ENCODE results near the gene F13A1.

F13A1 gene

GRCh38 chr6:6319952-6320811 is at the start of gene F13A1:
Gene F13A1, minus strand, starts transcription at chr6:6320662. Its CDS starts 1,998 bp downstream, at chr6:6318664.
- DNase-seq, result peak; percentile 79 to 81

GRCh38 chr6:6368684-6369052 is 48.2 kb upstream of the F13A1 start:
- DNase-seq, result no peak

GRCh38 chr6:6368040-6368683 is 47.7 kb upstream of the F13A1 start:
- no peak for DNase-seq

GRCh38 chr6:6366803-6367202 is 46.3 kb upstream of the F13A1 start:
- DNase-seq, result no peak

- no peak for DNase-seq
These were observed 44.8 kb upstream of the F13A1 start for GRCh38 chr6:6365242-6365641.

GRCh38 chr6:6362056-6362840 is 41.8 kb upstream of the F13A1 start:
- no peak for DNase-seq

- DNase-seq, result no peak
These were observed 37.1 kb upstream of the F13A1 start for GRCh38 chr6:6357530-6357929.

GRCh38 chr6:6357032-6357431 is 36.6 kb upstream of the F13A1 start:
- no peak for DNase-seq

- DNase-seq, result no peak
These were observed 32.3 kb upstream of the F13A1 start for GRCh38 chr6:6352772-6353171.

GRCh38 chr6:6351511-6352025 is 31.1 kb upstream of the F13A1 start:
- DNase-seq, result peak; percentile 41 to 61

- DNase-seq, result no peak
These were observed 30.2 kb upstream of the F13A1 start for GRCh38 chr6:6350696-6351095.

- peak in 1 of 2 experiments; percentile 25 for DNase-seq
These were observed 27.8 kb upstream of the F13A1 start for GRCh38 chr6:6348256-6348655.

GRCh38 chr6:6346427-6347023 is 26.1 kb upstream of the F13A1 start:
- DNase-seq, result no peak

- DNase-seq, result peak in 1 of 2 experiments; percentile 11
These were observed 13.0 kb upstream of the F13A1 start for GRCh38 chr6:6333501-6333900.

- DNase-seq, result peak in 1 of 2 experiments; percentile 46
These were observed 12.4 kb upstream of the F13A1 start for GRCh38 chr6:6332811-6333244.

GRCh38 chr6:6331946-6332601 is 11.6 kb upstream of the F13A1 start:
- DNase-seq, result peak; percentile 87 to 88

GRCh38 chr6:6331393-6331792 is 10.9 kb upstream of the F13A1 start:
- no peak for DNase-seq

GRCh38 chr6:6330407-6330806 is 9.9 kb upstream of the F13A1 start:
- no peak for DNase-seq

- DNase-seq, result peak; percentile 8 to 23
These were observed 8.0 kb upstream of the F13A1 start for GRCh38 chr6:6328451-6328850.

GRCh38 chr6:6323352-6323751 is 2.9 kb upstream of the F13A1 start:
- DNase-seq, result no peak

GRCh38 chr6:6320901-6321300 is 439 bp upstream of the F13A1 start:
- no peak for DNase-seq
